NB4 (cell line): ENCODE results near the gene CCDC39.

Source experiments
- CTCF ChIP-seq: IDR thresholded peaks from one replicate; pipeline ENCODE4 v1.5.1; 2012; ENCODE audit warnings: low read depth, low read length
- MAX ChIP-seq: IDR thresholded peaks from 2 replicates; pipeline ENCODE4 v1.6.1; 2011; ENCODE audit warnings: low read depth, low read length
- POLR2A ChIP-seq: IDR thresholded peaks from 2 replicates; pipeline ENCODE4 v1.6.1; 2011; ENCODE audit warnings: mild to moderate bottlenecking; ENCODE audit not compliant: insufficient read length; ENCODE audit errors: extremely low read depth

GRCh38 chr3:180684807-180685206 lies 5.5 kb upstream of the CCDC39 start:
- TF ChIP-seq CTCF (no peak), POLR2A (no peak), MAX (no peak)
